Neural progenitor cell (in vitro differentiated cells): ENCODE results near the gene SEMA6A. TPM values are rescaled to one million over a fixed set of nuclear protein-coding genes. Genes with fewer than 3 reads are reported as not detected.

Experiments used
- DNase-seq: peaks from one replicate; pipeline ENCODE4 v3.0.0-alpha.2; 2016; ENCODE audit warnings: low spot score
- H2AFZ ChIP-seq: fragments of 200-600 bp; sonication (generic); replicated peaks from 2 replicates; pipeline ENCODE4 v1.6.1; 2016; ENCODE audit warnings: antibody characterized with exemption
- H3F3A ChIP-seq: fragments of 200-600 bp; sonication (generic); 2 replicates; pipeline ENCODE4 v1.6.1; 2016; ENCODE audit warnings: antibody characterized with exemption, low read depth
- H3K27ac ChIP-seq: fragments of 200-600 bp; sonication (generic); 2 replicates; pipeline ENCODE4 v1.5.1; 2016; ENCODE audit warnings: mild to moderate bottlenecking
- H3K27me3 ChIP-seq: fragments of 200-600 bp; sonication (generic); 2 replicates; pipeline ENCODE4 v1.6.1; 2016; ENCODE audit warnings: mild to moderate bottlenecking, moderate library complexity
- H3K36me3 ChIP-seq: fragments of 200-600 bp; sonication (generic); 2 replicates; pipeline ENCODE4 v1.5.1; 2016
- H3K4me1 ChIP-seq: fragments of 200-600 bp; sonication (generic); 2 replicates; pipeline ENCODE4 v1.6.1; 2016; ENCODE audit warnings: mixed run types
- H3K4me2 ChIP-seq: fragments of 200-600 bp; sonication (generic); 2 replicates; pipeline ENCODE4 v1.6.1; 2016
- H3K4me3 ChIP-seq: fragments of 200-600 bp; sonication (generic); 2 replicates; pipeline ENCODE4 v1.5.1; 2016
- H3K79me2 ChIP-seq: fragments of 200-600 bp; sonication (generic); 2 replicates; pipeline ENCODE4 v1.6.1; 2016; ENCODE audit warnings: low read depth
- H3K9ac ChIP-seq: fragments of 200-600 bp; sonication (generic); 2 replicates; pipeline ENCODE4 v1.6.1; 2016
- H3K9me3 ChIP-seq: fragments of 200-600 bp; sonication (generic); 2 replicates; pipeline ENCODE4 v1.5.1; 2016; ENCODE audit warnings: low read depth
- H4K20me1 ChIP-seq: fragments of 200-600 bp; sonication (generic); 2 replicates; pipeline ENCODE4 v1.6.1; 2016; ENCODE audit warnings: low read depth
- H3K27ac Mint-ChIP-seq: 3 replicates; pipeline ENCODE4 v1.8.0; 2021; ENCODE audit warnings: mixed read lengths
- H3K27me3 Mint-ChIP-seq: 2 replicates; pipeline ENCODE4 v1.8.0; 2022; ENCODE audit warnings: low read depth, mild to moderate bottlenecking, inconsistent platforms, moderate library complexity, mixed read lengths; ENCODE audit not compliant: insufficient read depth
- H3K36me3 Mint-ChIP-seq: 3 replicates; pipeline ENCODE4 v1.8.0; 2021; ENCODE audit warnings: mixed read lengths
- H3K4me1 Mint-ChIP-seq: 3 replicates; pipeline ENCODE4 v1.8.0; 2021; ENCODE audit warnings: mixed read lengths
- H3K4me3 Mint-ChIP-seq: 3 replicates; pipeline ENCODE4 v1.8.0; 2021; ENCODE audit warnings: mild to moderate bottlenecking, moderate library complexity, mixed read lengths
- H3K9me3 Mint-ChIP-seq: 3 replicates; pipeline ENCODE4 v1.8.0; 2020; ENCODE audit warnings: mixed read lengths
- CTCF ChIP-seq: fragments of 200-600 bp; sonication (generic); IDR thresholded peaks from 2 replicates; pipeline ENCODE4 v1.5.1; 2017; ENCODE audit warnings: antibody characterized with exemption, mild to moderate bottlenecking
- EZH2 ChIP-seq: fragments of 200-600 bp; sonication (generic); IDR thresholded peaks from 2 replicates; pipeline ENCODE4 v1.6.1; 2017; ENCODE audit warnings: antibody characterized with exemption, mild to moderate bottlenecking, moderate library complexity
- EZH2phosphoT487 ChIP-seq: fragments of 200-600 bp; sonication (generic); IDR thresholded peaks from 2 replicates; pipeline ENCODE4 v1.6.1; 2017; ENCODE audit warnings: antibody characterized with exemption
- total RNA-seq: library from RNA; depleted of rRNA; stranded (reverse); fragments of >200 nt; gene quantifications from 2 replicates; pipeline ENCODE4 v1.2.3, GENCODE V29; 2015; ENCODE audit warnings: low replicate concordance

Gene SEMA6A
- total RNA-seq, 1 donor from 2014 or later: 86.4 TPM

GRCh38 chr5:116543501-116543900 is 31.1 kb downstream of the SEMA6A start:
- H3K4me1 Mint-ChIP-seq: no peaks in the 10 kb centered on the region
- Histone ChIP-seq H3K27me3 (no peaks in the 10 kb centered on the region), H3K27ac (no peak overlapping the region), H3K4me1 (peaks cover 21% of the 10 kb centered on the region), H4K20me1 (peaks cover 87% of the 10 kb centered on the region), H3K79me2 (peaks cover 100% of the 10 kb centered on the region), H2AFZ (no peak overlapping the region), H3K9ac (no peak overlapping the region), H3F3A (peaks cover 7% of the 10 kb centered on the region), H3K4me3 (no peak overlapping the region), H3K4me2 (no peak overlapping the region), H3K36me3 (no peaks in the 10 kb centered on the region), H3K9me3 (no peaks in the 10 kb centered on the region)
- H3K36me3 Mint-ChIP-seq: peaks cover 38% of the 10 kb centered on the region
- H3K4me3 Mint-ChIP-seq: no peak overlapping the region
- H3K27me3 Mint-ChIP-seq: no peaks in the 10 kb centered on the region
- TF ChIP-seq CTCF (no peak), EZH2phosphoT487 (no peak), EZH2 (no peak)
- H3K27ac Mint-ChIP-seq: no peak overlapping the region
- DNase-seq: no peak
- H3K9me3 Mint-ChIP-seq: peaks cover 27% of the 10 kb centered on the region

GRCh38 chr5:116542619-116543018 is 32.0 kb downstream of the SEMA6A start:
- H3K4me2 ChIP-seq: no peak overlapping the region
- no peak overlapping the region for H2AFZ ChIP-seq
- H3K4me1 ChIP-seq: peaks cover 13% of the 10 kb centered on the region
- H3K27me3 ChIP-seq: no peaks in the 10 kb centered on the region
- DNase-seq: no peak
- H3K9ac ChIP-seq: no peak overlapping the region
- no peak for TF ChIP-seq CTCF
- TF ChIP-seq EZH2: no peak
- TF ChIP-seq EZH2phosphoT487: no peak
- H3K9me3 ChIP-seq: no peaks in the 10 kb centered on the region
- H3K4me1 Mint-ChIP-seq: peaks cover under 1% of the 10 kb centered on the region
- H3K4me3 ChIP-seq: no peak overlapping the region
- H3K79me2 ChIP-seq: peaks cover 100% of the 10 kb centered on the region
- no peak overlapping the region for H3K27ac Mint-ChIP-seq
- no peak overlapping the region for H3K27ac ChIP-seq
- H3K9me3 Mint-ChIP-seq: peaks cover 27% of the 10 kb centered on the region
- H4K20me1 ChIP-seq: peaks cover 91% of the 10 kb centered on the region
- no peaks in the 10 kb centered on the region for H3K27me3 Mint-ChIP-seq
- H3K36me3 Mint-ChIP-seq: peaks cover 35% of the 10 kb centered on the region
- H3K4me3 Mint-ChIP-seq: no peak overlapping the region
- H3F3A ChIP-seq: peaks cover 7% of the 10 kb centered on the region
- no peaks in the 10 kb centered on the region for H3K36me3 ChIP-seq

GRCh38 chr5:116539222-116539621 is 35.4 kb downstream of the SEMA6A start:
- Histone ChIP-seq H3K4me2 (no peak overlapping the region), H3K79me2 (peaks cover 100% of the 10 kb centered on the region)

More at GRCh38 chr5:116539222-116539621, 35.4 kb downstream of the SEMA6A start:
- H3K27ac Mint-ChIP-seq: no peak overlapping the region
- Histone ChIP-seq H3K4me3 (no peak overlapping the region), H3K9me3 (no peaks in the 10 kb centered on the region), H4K20me1 (peaks cover 96% of the 10 kb centered on the region), H3K36me3 (no peaks in the 10 kb centered on the region), H3F3A (peaks cover 30% of the 10 kb centered on the region), H3K9ac (no peak overlapping the region), H3K27ac (no peak overlapping the region), H3K27me3 (no peaks in the 10 kb centered on the region), H3K4me1 (peaks cover 35% of the 10 kb centered on the region), H2AFZ (no peak overlapping the region)
- peaks cover 21% of the 10 kb centered on the region for H3K36me3 Mint-ChIP-seq
- TF ChIP-seq CTCF (no peak), EZH2 (no peak), EZH2phosphoT487 (no peak)
- no peak for DNase-seq
- no peaks in the 10 kb centered on the region for H3K27me3 Mint-ChIP-seq
- peaks cover 6% of the 10 kb centered on the region for H3K9me3 Mint-ChIP-seq
- peaks cover 20% of the 10 kb centered on the region for H3K4me1 Mint-ChIP-seq
- no peak overlapping the region for H3K4me3 Mint-ChIP-seq
